Measurements from ENCODE around the gene PAOX. TPM values are rescaled to one million over a fixed set of nuclear protein-coding genes. Genes with fewer than 3 reads are reported as not detected.

PAOX gene
- total and polyA plus RNA-seq, 2 experiments from 2014 or later = 14.8 to 20.1 TPM

DNA sequence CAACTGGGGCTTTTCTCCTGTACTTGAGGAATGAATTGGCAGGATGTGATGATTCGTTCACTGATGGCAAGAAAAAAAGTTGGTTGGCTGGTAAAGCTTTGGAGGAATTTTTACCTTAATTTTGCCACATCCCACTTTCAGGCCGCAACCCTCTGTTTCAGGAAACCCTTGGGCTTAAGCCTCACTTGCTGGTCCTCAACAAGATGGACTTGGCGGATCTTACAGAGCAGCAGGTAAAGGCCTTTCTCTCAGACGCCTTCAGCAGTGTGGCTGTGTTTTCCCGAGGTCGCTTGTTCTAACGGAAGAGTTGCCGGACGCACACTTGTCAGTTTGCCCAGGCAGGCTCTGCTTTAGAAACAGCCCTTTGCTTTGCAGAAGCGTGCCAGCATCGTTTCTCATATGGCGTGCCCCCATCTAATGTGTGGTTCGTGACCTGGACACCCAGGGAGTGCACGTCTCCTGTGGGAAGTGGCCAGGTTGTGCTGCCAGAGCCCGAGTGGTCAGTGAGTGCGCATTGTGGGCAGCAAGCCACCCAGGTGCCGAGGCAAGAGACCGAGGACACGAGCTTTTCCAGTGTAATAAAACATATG is 17.1 kb downstream of the PAOX start:
- DNase-seq (ENCODE audit: low read depth in 1 of 2, low spot score in 1 of 2) = no peak
- TF ChIP-seq, protein P1, sequence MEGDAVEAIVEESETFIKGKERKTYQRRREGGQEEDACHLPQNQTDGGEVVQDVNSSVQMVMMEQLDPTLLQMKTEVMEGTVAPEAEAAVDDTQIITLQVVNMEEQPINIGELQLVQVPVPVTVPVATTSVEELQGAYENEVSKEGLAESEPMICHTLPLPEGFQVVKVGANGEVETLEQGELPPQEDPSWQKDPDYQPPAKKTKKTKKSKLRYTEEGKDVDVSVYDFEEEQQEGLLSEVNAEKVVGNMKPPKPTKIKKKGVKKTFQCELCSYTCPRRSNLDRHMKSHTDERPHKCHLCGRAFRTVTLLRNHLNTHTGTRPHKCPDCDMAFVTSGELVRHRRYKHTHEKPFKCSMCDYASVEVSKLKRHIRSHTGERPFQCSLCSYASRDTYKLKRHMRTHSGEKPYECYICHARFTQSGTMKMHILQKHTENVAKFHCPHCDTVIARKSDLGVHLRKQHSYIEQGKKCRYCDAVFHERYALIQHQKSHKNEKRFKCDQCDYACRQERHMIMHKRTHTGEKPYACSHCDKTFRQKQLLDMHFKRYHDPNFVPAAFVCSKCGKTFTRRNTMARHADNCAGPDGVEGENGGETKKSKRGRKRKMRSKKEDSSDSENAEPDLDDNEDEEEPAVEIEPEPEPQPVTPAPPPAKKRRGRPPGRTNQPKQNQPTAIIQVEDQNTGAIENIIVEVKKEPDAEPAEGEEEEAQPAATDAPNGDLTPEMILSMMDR (IDR thresholded peaks at IDR 0.05; ENCODE audit: low read depth, low read length) = no peak
- no peaks in the 10 kb centered on the region for H3K9me3 ChIP-seq (ENCODE audit: low read depth)

GRCh38 chr10:133397938-133398337 is 18.9 kb downstream of the PAOX start:
- no peak for DNase-seq (ENCODE audit: low read depth in 1 of 2, low spot score in 1 of 2)
- H3K9me3 ChIP-seq (ENCODE audit: low read depth) = no peaks in the 10 kb centered on the region
- H3K4me3 ChIP-seq = no peak overlapping the region
- no peaks in the 10 kb centered on the region for H3K27me3 ChIP-seq
- H3K4me1 ChIP-seq (ENCODE audit: low read depth) = peaks cover 8% of the 10 kb centered on the region
- TF ChIP-seq, protein P1 (IDR thresholded peaks at IDR 0.05; ENCODE audit: low read depth, low read length) = no peak
- no peak overlapping the region for H3K27ac ChIP-seq
- H3K36me3 ChIP-seq = peaks cover 33% of the 10 kb centered on the region

More for the DNA sequence above, 17.1 kb downstream of the PAOX start:
- Histone ChIP-seq H3K4me3 (no peak overlapping the region), H3K27me3 (no peaks in the 10 kb centered on the region), H3K27ac (no peak overlapping the region), H3K36me3 (peaks cover 20% of the 10 kb centered on the region), H3K4me1 (ENCODE audit: low read depth) (peaks cover 8% of the 10 kb centered on the region)

DNA sequence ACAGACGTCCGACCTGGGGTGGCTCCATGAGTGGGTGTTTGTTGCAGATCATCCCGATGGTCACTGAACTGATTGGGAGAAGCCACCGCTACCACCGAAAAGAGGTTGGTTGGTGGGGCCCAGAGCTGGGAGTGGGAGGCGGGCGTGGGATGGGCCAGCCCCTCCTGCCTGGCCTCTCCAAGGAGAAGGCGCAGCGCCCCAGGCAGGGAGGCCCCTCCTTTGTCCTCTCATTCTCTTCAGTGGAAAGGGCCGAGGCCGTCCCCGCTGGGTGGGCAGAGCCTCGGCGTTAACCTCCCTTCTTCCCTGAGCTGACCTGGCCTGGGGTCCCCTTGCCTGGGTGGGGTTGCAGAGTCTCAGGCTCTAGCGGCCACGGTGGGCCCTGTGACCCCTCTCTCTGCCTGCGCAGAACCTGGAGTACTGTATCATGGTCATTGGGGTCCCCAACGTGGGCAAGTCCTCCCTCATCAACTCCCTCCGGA is 20.1 kb downstream of the PAOX start:
- no peak overlapping the region for H3K4me3 ChIP-seq
- H3K4me1 ChIP-seq (ENCODE audit: low read depth) = peaks cover 6% of the 10 kb centered on the region
- no peaks in the 10 kb centered on the region for H3K27me3 ChIP-seq
- TF ChIP-seq, protein P1 (IDR thresholded peaks at IDR 0.05; ENCODE audit: low read depth, low read length) = no peak
- H3K9me3 ChIP-seq (ENCODE audit: low read depth) = no peaks in the 10 kb centered on the region
- DNase-seq (ENCODE audit: low read depth in 1 of 2, low spot score in 1 of 2) = no peak
- H3K36me3 ChIP-seq = peaks cover 38% of the 10 kb centered on the region
- no peak overlapping the region for H3K27ac ChIP-seq

DNA sequence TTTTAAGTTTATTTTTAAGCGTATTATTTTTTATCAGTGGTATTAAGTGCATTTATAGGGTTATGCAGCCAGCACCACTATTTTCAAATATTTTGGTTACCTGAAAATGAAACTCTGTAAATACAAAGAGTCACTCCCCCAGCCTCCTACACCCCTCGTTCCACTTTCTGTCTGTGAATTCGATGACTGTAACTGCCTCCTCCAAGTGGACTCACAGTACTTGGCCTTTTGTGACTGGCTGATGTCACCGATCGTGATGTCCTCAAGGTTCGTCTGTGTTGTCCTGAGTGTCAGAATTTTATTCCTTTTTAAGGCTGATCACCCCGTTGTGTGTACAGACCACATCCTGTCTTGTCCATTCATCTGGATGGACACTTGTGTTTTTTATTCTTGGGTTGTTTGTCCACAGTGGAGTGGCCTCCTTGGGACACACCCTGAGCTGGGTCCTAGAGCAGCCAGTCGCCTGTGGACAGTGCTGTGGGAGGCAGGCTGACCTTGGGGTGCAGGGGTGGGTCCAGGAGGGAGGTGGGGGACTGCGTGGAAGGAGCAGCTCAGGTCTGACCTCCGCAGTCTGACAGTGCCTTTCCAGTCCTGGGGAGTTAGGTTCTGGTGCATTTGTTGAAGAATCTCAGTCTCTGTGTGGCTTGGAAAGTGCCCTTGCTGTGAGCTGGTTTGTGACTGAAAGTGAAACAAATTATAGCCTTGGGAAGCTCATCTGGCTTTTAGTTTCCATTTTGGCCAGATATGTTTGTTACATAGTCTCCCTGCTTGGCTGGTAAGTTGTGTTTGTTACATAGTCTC is 21.8 kb downstream of the PAOX start:
- peaks cover 45% of the 10 kb centered on the region for H3K36me3 ChIP-seq

GRCh38 chr10:133401500-133401899 is 22.4 kb downstream of the PAOX start:
- no peak overlapping the region for H3K4me3 ChIP-seq
- TF ChIP-seq, protein P1 (IDR thresholded peaks at IDR 0.05; ENCODE audit: low read depth, low read length) = no peak
- no peaks in the 10 kb centered on the region for H3K27me3 ChIP-seq
- no peak for DNase-seq (ENCODE audit: low read depth in 1 of 2, low spot score in 1 of 2)
- no peak overlapping the region for H3K27ac ChIP-seq
- H3K9me3 ChIP-seq (ENCODE audit: low read depth) = no peaks in the 10 kb centered on the region
- peaks cover 39% of the 10 kb centered on the region for H3K36me3 ChIP-seq
- no peaks in the 10 kb centered on the region for H3K4me1 ChIP-seq (ENCODE audit: low read depth)

More for the DNA sequence above, 21.8 kb downstream of the PAOX start:
- no peaks in the 10 kb centered on the region for H3K9me3 ChIP-seq (ENCODE audit: low read depth)
- no peaks in the 10 kb centered on the region for H3K27me3 ChIP-seq
- TF ChIP-seq, protein P1 (IDR thresholded peaks at IDR 0.05; ENCODE audit: low read depth, low read length) = no peak
- no peak for DNase-seq (ENCODE audit: low read depth in 1 of 2, low spot score in 1 of 2)
- H3K4me3 ChIP-seq = no peak overlapping the region
- H3K27ac ChIP-seq = no peak overlapping the region
- no peaks in the 10 kb centered on the region for H3K4me1 ChIP-seq (ENCODE audit: low read depth)

All from cardiac muscle cell (in vitro differentiated cells and primary cell).